Activated naive CD8-positive, alpha-beta T cell treated with anti-CD3 and anti-CD28 coated beads for 36 hours (primary cell): ENCODE data around the gene LYZL2. TPM values are rescaled to one million over a fixed set of nuclear protein-coding genes. Genes with fewer than 3 reads are reported as not detected.
"Not testable (repeated sequence)": the region's sequence is repeated elsewhere in the genome, so short reads cannot be mapped to it uniquely, and the experiment has no call there.

Experiments used
- DNase-seq: peaks from one replicate; pipeline ENCODE4 v3.0.0; 2021
- H3K27ac Mint-ChIP-seq: one replicate; pipeline ENCODE4 v1.8.0; 2022; ENCODE audit warnings: mild to moderate bottlenecking, moderate library complexity, mixed read lengths
- H3K27me3 Mint-ChIP-seq: one replicate; pipeline ENCODE4 v1.8.0; 2022; ENCODE audit warnings: mild to moderate bottlenecking, mixed read lengths
- H3K36me3 Mint-ChIP-seq: one replicate; pipeline ENCODE4 v1.8.0; 2021; ENCODE audit warnings: mild to moderate bottlenecking, mixed read lengths
- H3K4me1 Mint-ChIP-seq: one replicate; pipeline ENCODE4 v1.8.0; 2021; ENCODE audit warnings: mixed read lengths
- H3K4me3 Mint-ChIP-seq: one replicate; pipeline ENCODE4 v1.8.0; 2022; ENCODE audit warnings: mild to moderate bottlenecking, moderate library complexity, mixed read lengths
- H3K9me3 Mint-ChIP-seq: one replicate; pipeline ENCODE4 v1.8.0; 2022; ENCODE audit warnings: mixed read lengths
- total RNA-seq, 2 experiments: library from RNA; stranded (reverse); gene quantifications; one replicate each; pipeline ENCODE4 v1.2.3, GENCODE V29; 2021

The LYZL2 gene
- total RNA-seq, 2 experiments from 2014 or later = not detected

DNA sequence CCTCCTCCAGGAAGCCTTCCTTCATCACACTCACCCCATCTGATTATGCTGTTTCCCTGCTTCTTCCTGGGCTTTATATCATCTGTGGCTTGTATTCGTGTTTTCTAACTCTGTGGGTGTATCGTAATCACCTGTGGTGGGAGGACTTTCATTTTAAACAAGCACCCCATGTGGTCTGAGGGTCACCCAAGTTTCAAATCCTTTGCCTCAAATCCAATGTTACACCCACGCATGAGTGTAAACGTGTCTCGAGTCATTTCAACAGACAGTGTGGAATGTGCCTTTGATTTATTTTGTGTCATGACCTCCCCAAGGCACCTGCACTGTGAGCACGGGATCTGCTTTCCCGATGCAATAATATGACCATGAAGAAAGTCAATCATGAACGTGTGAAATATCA lies 17.5 kb upstream of the LYZL2 start:
- Mint-ChIP-seq H3K4me1 (peaks cover 9% of the 10 kb centered on the region), H3K27ac (no peak overlapping the region), H3K36me3 (no peaks in the 10 kb centered on the region), H3K4me3 (no peak overlapping the region), H3K9me3 (no peaks in the 10 kb centered on the region), H3K27me3 (peaks cover 57% of the 10 kb centered on the region)
- no peak for DNase-seq

DNA sequence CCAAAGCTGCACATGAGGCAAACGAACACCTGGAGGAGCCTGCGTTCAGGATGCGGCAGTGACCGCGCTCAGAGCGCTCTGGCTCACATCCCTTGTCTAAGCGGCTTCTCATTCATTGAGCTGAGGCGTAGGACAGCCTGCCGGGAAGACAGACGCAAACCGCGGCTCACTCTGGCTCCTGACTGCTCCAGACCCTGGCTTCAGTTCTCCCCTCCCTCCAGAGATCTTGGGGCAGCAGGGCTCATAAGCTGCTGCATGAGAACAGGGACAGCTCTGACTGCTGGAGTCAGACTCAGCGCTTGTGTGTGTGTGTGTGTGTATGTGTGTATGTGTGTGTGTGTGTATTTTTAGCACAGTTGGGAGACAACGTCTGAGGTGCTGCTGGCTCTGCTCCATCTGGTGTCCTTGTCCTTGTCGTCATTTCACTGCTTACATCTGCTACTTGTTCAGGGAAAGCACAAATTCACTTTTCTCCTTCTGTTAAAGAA lies 15.8 kb upstream of the LYZL2 start:
- H3K27ac Mint-ChIP-seq = no peak overlapping the region
- no peaks in the 10 kb centered on the region for H3K9me3 Mint-ChIP-seq
- H3K27me3 Mint-ChIP-seq = peaks cover 67% of the 10 kb centered on the region
- peaks cover 9% of the 10 kb centered on the region for H3K4me1 Mint-ChIP-seq
- H3K4me3 Mint-ChIP-seq = no peak overlapping the region
- no peaks in the 10 kb centered on the region for H3K36me3 Mint-ChIP-seq
- DNase-seq = no peak

DNA sequence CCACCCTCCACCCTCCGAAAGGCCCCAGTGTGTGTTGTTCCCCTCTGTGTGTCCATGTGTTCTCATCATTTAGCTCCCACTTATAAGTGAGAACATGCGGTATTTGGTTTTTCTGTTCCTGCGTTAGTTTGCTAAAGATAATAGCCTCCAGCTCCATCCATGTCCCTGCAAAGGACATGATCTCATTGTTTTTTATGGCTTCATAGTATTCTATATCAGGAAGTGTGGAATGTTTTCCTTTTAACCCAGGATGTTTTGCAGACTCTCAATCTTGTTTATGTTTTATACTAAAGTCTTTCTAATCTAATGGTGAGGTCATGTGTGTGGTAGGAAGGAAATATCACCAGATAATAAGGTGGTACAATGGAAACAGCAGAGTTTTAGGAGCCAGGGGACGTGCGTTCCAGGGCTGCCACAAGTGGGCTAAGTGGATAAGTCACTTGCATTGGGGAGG lies 14.9 kb upstream of the LYZL2 start:
- not testable (repeated sequence) for H3K9me3 Mint-ChIP-seq, DNase-seq, H3K27ac Mint-ChIP-seq, H3K36me3 Mint-ChIP-seq, H3K4me3 Mint-ChIP-seq
- peaks cover 11% of the 10 kb centered on the region for H3K4me1 Mint-ChIP-seq
- peaks cover 68% of the 10 kb centered on the region for H3K27me3 Mint-ChIP-seq

DNA sequence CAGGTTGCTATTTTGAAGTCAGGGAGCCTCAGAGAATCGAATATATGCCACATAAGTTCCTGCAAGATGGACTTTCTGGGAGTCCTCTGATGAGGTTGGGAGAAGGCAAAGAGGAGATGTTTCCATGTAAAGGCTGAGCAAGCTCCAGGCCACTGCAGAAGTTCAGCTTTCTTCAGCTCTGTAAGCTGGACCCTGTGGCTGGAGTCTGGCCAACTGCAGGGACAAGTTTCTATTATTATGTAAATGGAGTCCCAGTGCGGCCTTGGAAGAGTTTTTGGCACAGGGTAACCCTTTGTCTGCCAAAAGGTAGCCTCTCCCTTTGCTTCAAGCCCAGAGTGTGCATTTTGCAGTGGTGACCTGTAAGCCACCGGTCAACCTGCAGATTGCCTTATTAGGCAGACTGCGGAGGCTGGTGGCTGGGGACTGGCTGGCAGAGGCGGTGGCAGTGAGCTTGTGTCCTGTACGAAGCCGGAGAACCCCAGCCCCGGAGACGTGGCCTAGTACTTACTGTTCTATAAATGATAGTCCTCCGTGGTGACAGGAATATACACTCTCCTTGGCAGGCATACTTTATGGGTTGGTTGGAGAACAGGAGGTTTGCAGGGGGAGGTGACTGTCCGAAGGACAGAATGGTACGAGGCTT lies 14.1 kb upstream of the LYZL2 start:
- H3K27me3 Mint-ChIP-seq = peaks cover 66% of the 10 kb centered on the region
- not testable (repeated sequence) for H3K36me3 Mint-ChIP-seq, DNase-seq, H3K9me3 Mint-ChIP-seq, H3K27ac Mint-ChIP-seq, H3K4me3 Mint-ChIP-seq
- H3K4me1 Mint-ChIP-seq = peaks cover 11% of the 10 kb centered on the region

DNA sequence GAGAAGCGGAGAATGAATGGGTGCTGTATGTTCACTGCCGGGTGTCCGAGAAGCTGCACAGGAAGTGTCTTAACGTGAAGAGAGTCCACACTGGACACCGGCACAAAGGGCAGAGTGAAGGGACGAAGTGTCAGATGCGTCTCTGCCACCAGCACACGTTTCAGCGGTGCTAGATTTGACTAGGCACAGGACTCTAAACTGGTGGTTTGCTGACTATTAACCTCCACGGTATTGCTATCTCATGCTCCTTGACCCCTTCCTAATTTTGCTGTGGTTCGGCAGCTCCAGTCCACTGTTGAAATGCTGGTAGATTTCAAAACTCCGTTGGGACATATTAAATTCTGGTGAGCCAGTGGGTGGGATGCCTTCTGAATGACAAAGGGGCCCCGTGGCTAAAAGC lies 13.3 kb upstream of the LYZL2 start:
- Mint-ChIP-seq H3K4me1 (peaks cover 11% of the 10 kb centered on the region), H3K27me3 (peaks cover 64% of the 10 kb centered on the region)
- not testable (repeated sequence) for H3K36me3 Mint-ChIP-seq, H3K9me3 Mint-ChIP-seq, DNase-seq, H3K4me3 Mint-ChIP-seq, H3K27ac Mint-ChIP-seq

DNA sequence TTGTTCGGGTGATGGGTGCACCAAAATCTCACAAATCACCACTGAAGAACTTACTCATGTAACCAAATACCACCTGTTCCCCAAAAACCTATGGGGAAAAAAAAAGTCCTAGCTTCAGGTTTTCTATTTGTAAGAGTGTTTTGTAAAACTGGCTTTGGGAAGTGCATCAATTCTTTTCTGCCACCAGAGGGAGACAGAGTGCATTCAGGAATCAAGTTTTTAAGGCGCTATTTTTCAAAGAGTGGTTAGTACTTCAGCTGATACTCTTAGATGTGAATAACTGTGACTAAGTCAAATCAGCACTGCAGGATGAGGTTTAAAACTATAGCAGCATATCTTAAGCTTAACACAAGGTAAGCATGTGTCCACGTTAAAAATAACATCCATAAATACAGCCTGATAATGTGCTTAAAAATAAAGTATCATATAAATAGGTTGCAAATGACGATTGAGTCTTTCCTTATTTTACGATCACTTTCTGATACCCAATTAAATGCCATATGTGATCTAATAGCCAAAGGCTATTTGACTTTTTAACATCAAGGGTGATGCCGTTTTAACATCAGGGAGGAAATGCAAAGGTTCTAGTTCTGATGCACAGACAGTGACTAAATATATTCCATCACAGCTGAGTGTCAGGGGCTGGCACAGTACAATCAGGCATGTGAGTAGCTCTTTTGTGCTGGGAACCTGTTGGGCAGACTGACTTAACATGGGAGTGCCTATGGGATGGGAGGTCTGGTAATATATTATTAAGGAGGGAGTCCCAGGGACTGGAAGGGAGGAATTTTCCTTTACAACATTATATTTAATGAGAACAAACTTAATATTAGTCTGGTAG lies 10.6 kb upstream of the LYZL2 start:
- Mint-ChIP-seq H3K27me3 (peaks cover 42% of the 10 kb centered on the region), H3K4me3 (no peak overlapping the region), H3K27ac (no peak overlapping the region), H3K9me3 (no peaks in the 10 kb centered on the region), H3K4me1 (peaks cover 2% of the 10 kb centered on the region), H3K36me3 (no peaks in the 10 kb centered on the region)
- DNase-seq = no peak

DNA sequence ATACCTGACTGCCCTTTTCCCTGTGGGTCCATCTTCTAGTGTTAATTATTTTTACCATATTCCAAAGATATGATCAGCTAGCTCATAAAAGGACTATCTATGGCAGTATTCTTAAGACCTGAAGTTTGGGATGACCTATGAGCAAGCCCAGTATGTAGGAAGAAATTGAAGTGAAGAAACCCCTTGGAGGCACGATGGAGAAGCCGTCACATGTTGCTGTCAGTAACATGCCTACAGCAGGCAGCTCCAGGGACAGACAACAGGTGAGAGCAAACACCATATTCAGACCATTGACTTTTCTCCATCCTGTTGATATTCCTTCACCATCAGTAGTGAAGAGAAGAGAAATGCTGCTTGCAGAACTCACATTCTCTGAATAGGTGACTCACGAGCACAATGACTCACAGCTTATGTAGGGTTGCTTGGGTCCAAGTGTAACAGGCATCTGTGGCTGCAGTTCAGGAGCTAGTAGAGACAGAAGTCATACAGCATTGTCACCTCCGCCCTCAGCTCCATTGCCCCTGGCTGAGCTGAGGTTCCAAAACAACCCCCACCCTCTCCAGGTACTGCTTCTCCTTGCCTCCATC lies 8.4 kb upstream of the LYZL2 start:
- no peak for DNase-seq
- peaks cover 40% of the 10 kb centered on the region for H3K27me3 Mint-ChIP-seq
- H3K36me3 Mint-ChIP-seq = no peaks in the 10 kb centered on the region

DNA sequence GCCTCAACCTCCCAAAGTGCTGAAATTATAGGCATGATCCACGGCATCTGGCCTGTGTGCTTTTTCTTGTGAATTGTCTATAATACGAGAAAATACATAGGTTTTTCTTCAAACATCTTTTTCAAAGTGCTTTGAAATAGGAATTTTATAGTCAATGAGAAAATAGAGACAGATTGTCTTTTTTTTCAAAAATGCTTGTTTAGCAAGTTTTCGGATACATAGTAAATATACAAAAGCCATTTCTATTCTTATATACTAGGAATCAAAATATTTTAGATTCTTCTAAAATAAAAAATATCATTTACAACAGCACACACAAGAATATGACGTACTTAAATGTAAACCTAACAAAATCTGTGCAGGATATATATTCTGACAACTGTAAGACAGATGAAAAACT lies 1.6 kb upstream of the LYZL2 start:
- no peak overlapping the region for H3K27ac Mint-ChIP-seq

More for the DNA sequence above, 8.4 kb upstream of the LYZL2 start:
- Mint-ChIP-seq H3K4me3 (no peak overlapping the region), H3K9me3 (no peaks in the 10 kb centered on the region), H3K27ac (no peak overlapping the region), H3K4me1 (peaks cover 2% of the 10 kb centered on the region)

DNA sequence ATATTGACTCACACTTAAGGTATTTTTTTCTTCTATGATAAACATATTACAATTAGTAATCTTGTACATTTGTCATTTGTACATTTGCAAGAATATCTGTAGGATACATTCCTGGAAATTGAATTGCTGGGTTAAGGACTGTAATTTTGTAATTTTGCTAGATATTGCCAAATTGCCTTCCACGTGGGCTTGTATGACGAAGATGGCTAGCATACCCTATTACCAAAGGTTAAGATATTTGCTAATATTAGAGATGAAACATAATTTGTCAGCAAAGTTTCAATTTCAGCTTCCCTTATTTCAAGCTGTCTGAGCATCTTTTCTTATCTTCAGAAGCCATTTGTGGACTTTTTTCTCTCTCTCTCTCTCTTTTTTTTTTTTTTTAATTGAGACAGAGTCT lies 1.0 kb upstream of the LYZL2 start:
- H3K36me3 Mint-ChIP-seq = no peaks in the 10 kb centered on the region
- H3K27ac Mint-ChIP-seq = no peak overlapping the region
- H3K9me3 Mint-ChIP-seq = no peaks in the 10 kb centered on the region
- no peak overlapping the region for H3K4me3 Mint-ChIP-seq
- peaks cover 22% of the 10 kb centered on the region for H3K27me3 Mint-ChIP-seq
- H3K4me1 Mint-ChIP-seq = no peaks in the 10 kb centered on the region
- DNase-seq = no peak

More for the DNA sequence above, 1.6 kb upstream of the LYZL2 start:
- Mint-ChIP-seq H3K27me3 (peaks cover 22% of the 10 kb centered on the region), H3K4me3 (no peak overlapping the region), H3K4me1 (no peaks in the 10 kb centered on the region), H3K36me3 (no peaks in the 10 kb centered on the region), H3K9me3 (no peaks in the 10 kb centered on the region)
- DNase-seq = no peak

DNA sequence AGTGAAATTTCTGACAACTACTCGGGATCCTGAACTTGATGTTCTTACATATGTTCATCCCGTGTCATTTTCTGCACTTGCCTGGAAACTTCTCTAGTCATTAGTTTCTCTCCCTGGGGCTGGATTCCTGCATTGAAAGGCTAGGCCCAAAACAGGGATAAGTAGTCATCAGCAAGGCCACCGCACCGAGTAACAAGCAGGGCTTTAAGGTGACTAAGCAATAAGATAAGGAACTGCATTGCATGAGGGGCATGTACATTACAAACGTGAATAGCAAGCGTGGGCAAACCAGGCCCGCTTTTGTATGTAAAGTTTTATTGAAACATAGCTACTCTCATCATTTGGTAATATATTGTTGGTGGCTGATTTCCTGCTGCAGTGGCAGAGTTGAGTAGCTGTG lies 977 bp downstream of the LYZL2 start:
- H3K27ac Mint-ChIP-seq, H3K36me3 Mint-ChIP-seq, H3K4me3 Mint-ChIP-seq, H3K4me1 Mint-ChIP-seq, DNase-seq, H3K9me3 Mint-ChIP-seq: not testable (repeated sequence)
- H3K27me3 Mint-ChIP-seq = peaks cover 15% of the 10 kb centered on the region

DNA sequence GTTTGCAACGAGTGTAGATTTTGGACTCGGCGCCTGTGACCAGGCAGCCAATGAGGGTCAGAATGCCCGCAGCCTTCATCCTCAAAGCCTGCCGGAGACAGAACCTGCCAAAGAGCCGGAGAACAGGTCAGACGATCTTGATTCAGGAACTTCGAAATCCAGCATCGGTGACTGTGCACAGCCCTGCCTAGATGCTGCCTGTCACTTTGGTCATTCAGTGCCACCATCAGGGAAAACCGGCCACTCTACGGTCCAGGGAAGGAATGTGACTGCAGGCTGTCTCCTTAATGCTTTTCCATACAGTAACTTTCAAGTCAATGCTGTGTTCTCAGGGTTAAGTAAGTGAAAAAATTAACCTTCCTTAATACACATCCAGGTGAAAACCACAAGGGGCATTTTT lies 2.7 kb downstream of the LYZL2 start:
- not testable (repeated sequence) for DNase-seq, H3K27me3 Mint-ChIP-seq, H3K9me3 Mint-ChIP-seq, H3K36me3 Mint-ChIP-seq, H3K4me1 Mint-ChIP-seq, H3K4me3 Mint-ChIP-seq, H3K27ac Mint-ChIP-seq

DNA sequence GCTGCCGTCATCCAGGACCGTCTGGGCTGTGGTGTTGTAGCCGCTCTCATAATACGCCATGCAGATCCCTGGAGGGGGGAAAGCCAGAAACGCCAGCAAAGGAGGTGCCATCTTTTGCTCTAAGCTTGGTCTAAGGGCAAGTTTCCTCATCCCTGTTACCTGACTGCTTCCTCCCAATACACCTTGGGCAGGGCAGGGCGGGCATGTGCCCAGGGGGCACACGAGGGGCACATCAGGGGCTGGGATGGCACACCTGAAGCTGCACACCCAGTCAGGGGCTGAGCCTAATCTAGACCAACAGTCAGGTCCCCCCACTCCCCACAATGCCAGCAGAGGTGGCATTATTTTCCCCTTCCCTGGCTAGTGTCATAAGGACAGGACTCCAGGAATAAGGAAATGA lies 3.4 kb downstream of the LYZL2 start:
- not testable (repeated sequence) for DNase-seq, H3K4me3 Mint-ChIP-seq, H3K27me3 Mint-ChIP-seq, H3K9me3 Mint-ChIP-seq, H3K27ac Mint-ChIP-seq, H3K4me1 Mint-ChIP-seq, H3K36me3 Mint-ChIP-seq

DNA sequence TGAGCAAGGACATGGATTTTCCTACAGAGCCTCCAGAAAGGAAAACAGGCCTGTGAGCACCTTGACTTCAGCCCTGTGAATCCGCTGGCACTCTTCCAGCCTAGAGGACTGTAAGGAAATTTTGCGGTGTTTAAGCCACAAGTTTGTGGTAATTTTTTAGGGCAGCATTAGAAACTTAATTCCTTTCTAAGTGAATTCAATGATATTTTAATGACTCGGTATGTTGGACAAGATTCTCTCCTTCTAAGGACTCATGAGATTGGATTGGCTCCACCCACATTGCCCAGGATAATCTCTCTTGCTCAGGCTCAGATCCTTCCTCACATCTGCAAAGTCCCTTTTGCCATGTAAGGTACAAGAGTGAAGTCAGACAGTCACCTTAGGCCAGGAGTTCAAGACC lies 4.5 kb downstream of the LYZL2 start:
- Mint-ChIP-seq H3K9me3 (no peaks in the 10 kb centered on the region), H3K4me3 (no peak overlapping the region), H3K4me1 (no peaks in the 10 kb centered on the region), H3K27ac (no peak overlapping the region), H3K36me3 (no peaks in the 10 kb centered on the region), H3K27me3 (no peaks in the 10 kb centered on the region)
- DNase-seq = no peak

DNA sequence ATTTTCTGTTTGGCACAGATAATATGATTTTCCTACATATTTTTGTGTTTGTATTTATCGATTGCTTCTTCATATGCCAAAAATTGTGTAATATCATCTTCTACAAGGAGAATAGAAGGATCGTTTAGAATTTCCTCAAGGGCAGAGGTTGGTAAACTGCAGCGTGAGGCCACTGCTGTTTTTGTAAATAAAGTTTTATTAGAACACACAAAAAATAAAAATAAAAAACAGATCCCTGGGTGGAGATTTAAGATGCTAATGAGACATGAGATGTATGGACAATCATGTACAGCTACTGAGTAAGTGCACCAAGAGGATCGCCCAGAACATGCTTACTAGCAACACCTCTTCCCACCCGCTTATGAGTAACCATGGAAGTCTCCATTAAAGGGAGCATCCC lies 9.6 kb downstream of the LYZL2 start:
- no peaks in the 10 kb centered on the region for H3K4me1 Mint-ChIP-seq
- DNase-seq = no peak
- H3K27me3 Mint-ChIP-seq = peaks cover 4% of the 10 kb centered on the region
- H3K4me3 Mint-ChIP-seq = no peak overlapping the region
- no peaks in the 10 kb centered on the region for H3K9me3 Mint-ChIP-seq
- no peaks in the 10 kb centered on the region for H3K36me3 Mint-ChIP-seq
- H3K27ac Mint-ChIP-seq = no peak overlapping the region

DNA sequence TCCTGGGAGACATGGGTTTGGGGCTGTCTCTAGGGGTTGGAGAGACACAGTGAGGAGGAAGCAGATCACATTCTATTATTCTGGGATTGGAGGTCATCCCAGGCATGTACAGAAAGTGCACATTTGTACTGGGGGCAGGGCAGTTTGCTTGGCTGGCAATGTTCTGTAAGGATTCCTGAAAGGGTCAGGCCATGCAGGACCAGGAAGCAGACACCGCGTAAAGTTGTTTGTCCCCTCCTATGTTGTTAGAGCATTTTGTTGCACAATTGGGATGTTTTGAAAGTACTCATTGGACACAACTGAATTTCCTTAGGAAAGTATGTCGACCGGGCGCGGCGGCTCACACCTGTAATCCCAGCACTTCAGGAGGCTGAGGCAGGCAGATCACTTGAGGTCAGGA lies 12.5 kb downstream of the LYZL2 start:
- H3K4me1 Mint-ChIP-seq = no peaks in the 10 kb centered on the region
- H3K27ac Mint-ChIP-seq = no peak overlapping the region
- DNase-seq = no peak
- H3K36me3 Mint-ChIP-seq = no peaks in the 10 kb centered on the region
- H3K9me3 Mint-ChIP-seq = no peaks in the 10 kb centered on the region
- H3K27me3 Mint-ChIP-seq = peaks cover 9% of the 10 kb centered on the region
- no peak overlapping the region for H3K4me3 Mint-ChIP-seq
